Trophoblast cell (in vitro differentiated cells and primary cell): ENCODE results near the gene ZNF592.

ENCODE experiments used
- DNase-seq, 2 donors: peaks; one replicate each; pipeline ENCODE4 v3.0.0-alpha.2; 2016
- H2AFZ ChIP-seq: 2 replicates; pipeline ENCODE4 v1.6.1; 2013; ENCODE audit warnings: low read length, moderate library complexity, mild to moderate bottlenecking; ENCODE audit not compliant: insufficient read depth, poor library complexity
- H2AK5ac ChIP-seq: 2 replicates; pipeline ENCODE4 v1.6.1; 2013; ENCODE audit warnings: mild to moderate bottlenecking, low read length
- H2BK120ac ChIP-seq: 2 replicates; pipeline ENCODE4 v1.6.1; 2013; ENCODE audit warnings: low read length, mild to moderate bottlenecking, moderate library complexity; ENCODE audit not compliant: insufficient read depth, poor library complexity
- H2BK12ac ChIP-seq: 2 replicates; pipeline ENCODE4 v1.6.1; 2013; ENCODE audit warnings: mild to moderate bottlenecking, low read length, moderate library complexity
- H2BK5ac ChIP-seq: 2 replicates; pipeline ENCODE4 v1.6.1; 2013; ENCODE audit warnings: low read length, low read depth, moderate library complexity, mild to moderate bottlenecking; ENCODE audit not compliant: poor library complexity
- H3K14ac ChIP-seq: 2 replicates; pipeline ENCODE4 v1.6.1; 2013; ENCODE audit warnings: mild to moderate bottlenecking, low read length
- H3K18ac ChIP-seq: 2 replicates; pipeline ENCODE4 v1.6.1; 2013; ENCODE audit warnings: mild to moderate bottlenecking, low read length
- H3K23ac ChIP-seq: 2 replicates; pipeline ENCODE4 v1.6.1; 2013; ENCODE audit warnings: low read length
- H3K27ac ChIP-seq: 2 replicates; pipeline ENCODE4 v1.5.1; 2013; ENCODE audit warnings: low read depth, mild to moderate bottlenecking, inconsistent platforms, low read length, moderate library complexity
- H3K27me3 ChIP-seq: 2 replicates; pipeline ENCODE4 v1.6.1; 2013; ENCODE audit warnings: inconsistent platforms, mild to moderate bottlenecking, low read length, moderate library complexity; ENCODE audit not compliant: insufficient read depth
- H3K36me3 ChIP-seq, 2 experiments: 1 replicate in 1 of 2; 2 replicates in 1 of 2; pipeline ENCODE4 v1.6.1; 2013; ENCODE audit warnings: low read length in 2 of 2, mild to moderate bottlenecking in 2 of 2, moderate library complexity in 1 of 2; ENCODE audit not compliant: insufficient read depth in 2 of 2, control insufficient read depth in 1 of 2
- H3K4ac ChIP-seq: 2 replicates; pipeline ENCODE4 v1.6.1; 2013; ENCODE audit warnings: low read depth, mild to moderate bottlenecking, low read length, moderate library complexity
- H3K4me1 ChIP-seq, 2 experiments: 1 replicate in 1 of 2; 2 replicates in 1 of 2; pipeline ENCODE4 v1.6.1; 2013; ENCODE audit warnings: low read length in 2 of 2, mild to moderate bottlenecking in 2 of 2, moderate library complexity in 1 of 2; ENCODE audit not compliant: insufficient read depth in 2 of 2, control insufficient read depth in 1 of 2
- H3K4me2 ChIP-seq: 2 replicates; pipeline ENCODE4 v1.6.1; 2013; ENCODE audit warnings: inconsistent platforms, mild to moderate bottlenecking, low read length, moderate library complexity
- H3K4me3 ChIP-seq: 2 replicates; pipeline ENCODE4 v1.5.1; 2013; ENCODE audit warnings: mild to moderate bottlenecking, low read depth, low read length, inconsistent platforms
- H3K79me1 ChIP-seq: one replicate; pipeline ENCODE4 v1.6.1; 2013; ENCODE audit warnings: low read length
- H3K79me2 ChIP-seq: 2 replicates; pipeline ENCODE4 v1.6.1; 2013; ENCODE audit warnings: low read length, mild to moderate bottlenecking; ENCODE audit not compliant: control insufficient read depth, insufficient read depth, poor library complexity
- H3K9ac ChIP-seq: 2 replicates; pipeline ENCODE4 v1.6.1; 2013; ENCODE audit warnings: mild to moderate bottlenecking, low read length
- H3K9me3 ChIP-seq: 2 replicates; pipeline ENCODE4 v1.6.1; 2013; ENCODE audit warnings: low read depth, mild to moderate bottlenecking, control low read depth, inconsistent platforms, low read length; ENCODE audit not compliant: insufficient read depth
- H4K12ac ChIP-seq: 2 replicates; pipeline ENCODE4 v1.6.1; 2013; ENCODE audit warnings: low read depth, mild to moderate bottlenecking, low read length, moderate library complexity
- H4K8ac ChIP-seq: 2 replicates; pipeline ENCODE4 v1.6.1; 2013; ENCODE audit warnings: low read depth, mild to moderate bottlenecking, low read length, moderate library complexity
- H4K91ac ChIP-seq: one replicate; pipeline ENCODE4 v1.6.1; 2013; ENCODE audit warnings: low read depth, mild to moderate bottlenecking, low read length, moderate library complexity
- WGBS: extraction: QIAGEN DNeasy Blood & Tissue Kit; methylation state at CpG from one replicate; pipeline ENCODE4 v1.1.7; 2013; ENCODE audit warnings: missing lambda C conversion rate; ENCODE audit not compliant: insufficient read length, insufficient coverage; ENCODE audit errors: extremely low coverage; 5-methylcytosine and 5-hydroxymethylcytosine counted together

Gene ZNF592

GRCh38 chr15:84714372-84714771 is 34.0 kb upstream of the ZNF592 start:
- peak overlapping the region; percentile 88 for H3K4ac ChIP-seq
- no peak overlapping the region for H3K27ac ChIP-seq
- no peak overlapping the region for H2AK5ac ChIP-seq
- WGBS = no CpG with 5 or more reads among the region's 5 CpGs
- H4K12ac ChIP-seq = no peak overlapping the region
- H2BK5ac ChIP-seq = no peak overlapping the region
- no peak overlapping the region for H2BK120ac ChIP-seq
- H4K91ac ChIP-seq = no peak overlapping the region
- H3K79me1 ChIP-seq = peaks cover 12% of the 10 kb centered on the region
- H3K4me1 ChIP-seq = no peaks in the 10 kb centered on the region
- H3K9ac ChIP-seq = no peak overlapping the region
- H2AFZ ChIP-seq = no peak overlapping the region
- no peak overlapping the region for H3K4me2 ChIP-seq
- no peak overlapping the region for H3K18ac ChIP-seq
- no peak overlapping the region for H4K8ac ChIP-seq
- H3K4me3 ChIP-seq = no peak overlapping the region
- H3K27me3 ChIP-seq = no peaks in the 10 kb centered on the region
- no peak overlapping the region for H3K23ac ChIP-seq
- no peaks in the 10 kb centered on the region for H3K9me3 ChIP-seq
- peaks cover 10 to 20% of the 10 kb centered on the region in 2 experiments for H3K36me3 ChIP-seq
- no peak overlapping the region for H2BK12ac ChIP-seq
- H3K14ac ChIP-seq = no peak overlapping the region
- peaks cover 19% of the 10 kb centered on the region for H3K79me2 ChIP-seq
- DNase-seq = no peak

- Histone ChIP-seq H3K4me2 (peak overlapping the region; percentile 52), H2BK120ac (no peak overlapping the region), H2AFZ (no peak overlapping the region), H3K36me3 (peaks cover 8 to 15% of the 10 kb centered on the region in 2 experiments), H3K27me3 (no peaks in the 10 kb centered on the region), H4K91ac (no peak overlapping the region), H2BK12ac (no peak overlapping the region), H4K12ac (no peak overlapping the region), H3K79me1 (peaks cover 12% of the 10 kb centered on the region), H3K4ac (no peak overlapping the region), H3K14ac (no peak overlapping the region), H4K8ac (no peak overlapping the region), H3K27ac (no peak overlapping the region), H3K4me1 (no peaks in the 10 kb centered on the region), H2BK5ac (no peak overlapping the region), H2AK5ac (no peak overlapping the region), H3K18ac (no peak overlapping the region), H3K9ac (no peak overlapping the region), H3K23ac (no peak overlapping the region), H3K9me3 (no peaks in the 10 kb centered on the region), H3K79me2 (peaks cover 19% of the 10 kb centered on the region), H3K4me3 (no peak overlapping the region)
- peak in 1 of 2 donors; percentile 13 for DNase-seq
- WGBS = no CpG with 5 or more reads among the region's 3 CpGs
These were observed 33.6 kb upstream of the ZNF592 start for GRCh38 chr15:84714821-84715220.

- H2AK5ac ChIP-seq = peak overlapping the region; percentile 64
- peaks cover 19% of the 10 kb centered on the region for H3K79me2 ChIP-seq
- H3K23ac ChIP-seq = no peak overlapping the region
- peaks cover 12% of the 10 kb centered on the region for H3K79me1 ChIP-seq
- H3K4me3 ChIP-seq = peak overlapping the region; percentile 92
- H3K27ac ChIP-seq = peak overlapping the region; percentile 96
- peak overlapping the region; percentile 67 for H4K91ac ChIP-seq
- peak in 1 of 2 donors; percentile 41 for DNase-seq
- H2BK12ac ChIP-seq = peak overlapping the region; percentile 67
- peak overlapping the region; percentile 85 for H2BK5ac ChIP-seq
- H4K8ac ChIP-seq = peak overlapping the region; percentile 84
- H3K9ac ChIP-seq = peak overlapping the region; percentile 87
- no peaks in the 10 kb centered on the region for H3K27me3 ChIP-seq
- H3K9me3 ChIP-seq = no peaks in the 10 kb centered on the region
- H3K18ac ChIP-seq = peak overlapping the region; percentile 67
- peak overlapping the region; percentile 89 for H3K4ac ChIP-seq
- peak overlapping the region; percentile 58 for H2BK120ac ChIP-seq
- H4K12ac ChIP-seq = peak overlapping the region; percentile 74
- H3K14ac ChIP-seq = peak overlapping the region; percentile 52
- H3K4me2 ChIP-seq = peak overlapping the region; percentile 52
- peak overlapping the region; percentile 53 for H2AFZ ChIP-seq
- peaks cover 6 to 10% of the 10 kb centered on the region in 2 experiments for H3K36me3 ChIP-seq
- no peaks in the 10 kb centered on the region for H3K4me1 ChIP-seq
- WGBS = no CpG with 5 or more reads among the region's 36 CpGs
These were observed 32.9 kb upstream of the ZNF592 start for GRCh38 chr15:84715441-84716035.

- H3K79me1 ChIP-seq = peaks cover 12% of the 10 kb centered on the region
- peak within 1 kb of the TSS; percentile 85 for H3K14ac ChIP-seq
- H3K9me3 ChIP-seq = no peaks in the 10 kb centered on the region
- H2BK5ac ChIP-seq = peak within 1 kb of the TSS; percentile 85
- H2AK5ac ChIP-seq = peak within 1 kb of the TSS; percentile 64
- H4K12ac ChIP-seq = peak within 1 kb of the TSS; percentile 93
- peaks cover 17% of the 10 kb centered on the region for H3K79me2 ChIP-seq
- peak within 1 kb of the TSS; percentile 89 for H3K4ac ChIP-seq
- H3K18ac ChIP-seq = peak within 1 kb of the TSS; percentile 87
- DNase-seq = peak; percentile 96 to 97
- H2AFZ ChIP-seq = peak within 1 kb of the TSS; percentile 94
- peak within 1 kb of the TSS; percentile 92 for H4K91ac ChIP-seq
- H3K27ac ChIP-seq = peak within 1 kb of the TSS; percentile 96
- peak within 1 kb of the TSS; percentile 92 for H3K4me3 ChIP-seq
- peak within 1 kb of the TSS; percentile 84 for H2BK120ac ChIP-seq
- H3K36me3 ChIP-seq = peaks cover 0 to 5% of the 10 kb centered on the region in 2 experiments
- H2BK12ac ChIP-seq = peak within 1 kb of the TSS; percentile 67
- no peak within 1 kb of the TSS for H3K23ac ChIP-seq
- H3K4me1 ChIP-seq = no peaks in the 10 kb centered on the region
- peak within 1 kb of the TSS; percentile 96 for H4K8ac ChIP-seq
- peak within 1 kb of the TSS; percentile 88 for H3K9ac ChIP-seq
- H3K27me3 ChIP-seq = no peaks in the 10 kb centered on the region
- WGBS = no CpG with 5 or more reads among the region's 57 CpGs
- peak within 1 kb of the TSS; percentile 52 for H3K4me2 ChIP-seq
These were observed 32.2 kb upstream of the ZNF592 start, which contains the start of gene SEC11A for GRCh38 chr15:84716036-84716732. Gene SEC11A (minus strand): TSS chr15:84716139. CDS start chr15:84716075, 64 bp downstream.
